Fibroblast of skin of abdomen (primary cell): ENCODE results near the gene MOB4.

Source experiments
- DNase-seq: peaks from one replicate; pipeline ENCODE4 v3.0.0-alpha.2; 2013

MOB4 gene

DNA sequence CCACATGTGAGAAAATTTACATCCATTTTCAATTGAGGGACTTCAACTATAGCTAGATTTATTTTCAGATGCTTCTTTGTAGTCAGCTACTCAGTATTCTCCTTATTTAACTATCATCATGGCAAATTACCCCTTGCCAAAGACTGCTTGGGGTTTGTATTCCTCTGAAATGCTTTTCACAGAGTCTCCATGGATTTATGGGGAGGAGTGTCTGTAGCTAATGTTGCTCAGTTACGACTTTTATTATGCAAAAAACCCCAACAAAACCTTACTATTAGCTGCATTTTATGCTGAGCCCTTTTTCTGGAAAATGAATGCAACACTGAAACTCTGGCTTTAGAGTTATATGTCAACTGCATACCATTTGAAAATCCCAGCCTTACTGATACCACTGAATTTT, 80.9 kb downstream of the MOB4 start:
- DNase-seq, result no peak

DNA sequence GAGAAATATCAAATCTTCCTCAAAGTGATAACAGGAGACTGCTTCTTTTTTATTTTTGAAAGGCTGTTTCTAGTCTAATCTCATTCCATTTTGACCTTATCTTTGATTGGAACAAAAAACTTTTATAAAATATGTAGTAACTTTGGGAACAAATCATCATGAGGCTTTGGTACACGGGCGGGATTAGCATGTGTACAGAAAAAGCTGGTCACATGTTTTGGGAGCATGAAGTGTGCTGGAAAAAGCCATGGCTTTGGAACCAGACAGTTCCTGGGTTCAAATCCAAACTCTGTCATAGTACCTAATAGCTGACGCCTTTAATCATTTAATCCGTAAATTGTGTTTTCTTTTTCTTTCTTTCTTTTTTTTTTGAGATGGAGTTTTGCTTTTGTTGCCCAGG, 81.3 kb downstream of the MOB4 start:
- no peak for DNase-seq

DNA sequence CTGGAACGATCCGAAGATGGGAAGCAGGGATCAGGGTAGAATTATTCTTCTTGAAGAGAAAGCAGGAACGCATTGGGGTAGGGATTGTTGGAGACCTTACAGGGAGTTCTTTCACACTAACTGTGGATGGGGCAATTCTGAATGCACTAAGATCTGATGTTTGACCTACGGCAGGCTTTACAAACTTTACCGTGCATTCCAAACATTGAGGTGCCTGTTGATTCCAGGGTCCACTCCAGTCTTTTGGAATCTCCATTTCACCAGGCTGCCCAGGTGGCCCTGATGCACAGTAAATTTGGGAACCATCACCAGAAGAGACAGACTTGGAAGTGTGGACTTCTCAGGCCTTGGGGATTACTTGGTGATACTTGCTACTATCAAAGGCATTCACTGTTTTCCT, 82.6 kb downstream of the MOB4 start:
- no peak for DNase-seq

DNA sequence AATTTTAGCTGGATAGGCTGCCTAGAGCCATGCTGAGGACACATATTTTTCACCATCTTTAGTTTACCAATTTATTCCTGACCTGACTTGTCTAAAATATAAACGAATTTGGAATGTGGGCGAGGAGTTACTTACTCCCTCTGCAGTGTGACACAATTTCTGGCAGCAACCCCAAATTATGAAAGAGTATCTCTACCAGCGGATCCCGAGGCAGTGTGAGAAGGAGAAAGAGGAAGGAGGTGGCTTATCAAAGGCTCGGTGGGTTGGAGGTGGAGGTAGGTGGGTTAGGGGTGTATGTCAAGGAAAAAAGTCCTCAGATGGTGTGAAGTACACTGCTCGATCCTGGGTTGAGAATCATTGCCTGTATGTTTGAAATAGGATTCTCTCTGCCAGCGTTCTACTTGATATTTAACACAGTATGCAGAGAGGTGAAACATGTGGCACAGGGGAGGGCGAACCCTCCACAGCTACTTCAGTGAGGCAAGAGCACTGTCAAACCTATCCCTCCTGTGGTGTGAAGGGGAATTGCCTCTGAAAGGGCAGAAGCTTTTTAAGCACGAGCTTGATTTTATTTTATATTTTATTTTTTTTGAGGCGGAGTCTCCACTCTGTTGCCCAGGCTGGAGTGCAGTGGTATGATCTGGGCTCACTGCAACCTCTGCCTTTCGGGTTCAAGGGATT, 83.6 kb downstream of the MOB4 start:
- DNase-seq, result peak; percentile 6

DNA sequence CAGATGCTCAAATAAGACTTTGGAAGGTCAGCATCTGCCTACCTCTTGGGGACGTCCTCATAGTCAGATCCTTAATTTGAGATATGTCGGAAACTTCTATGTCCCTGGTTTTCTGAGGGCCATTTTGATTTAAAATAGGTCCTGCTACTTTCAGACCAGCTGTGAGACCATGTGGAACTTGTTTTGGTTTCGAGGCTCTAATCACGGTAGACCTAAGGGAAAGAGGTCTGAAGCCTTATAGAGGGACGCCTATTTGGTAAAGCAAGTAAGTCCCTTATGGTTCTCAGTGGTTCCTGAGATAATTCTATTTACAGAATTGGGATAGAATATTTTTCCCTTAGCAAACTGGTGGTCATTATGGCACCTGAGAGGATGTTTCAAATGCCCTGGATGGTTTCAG, 84.4 kb downstream of the MOB4 start:
- DNase-seq, result no peak

DNA sequence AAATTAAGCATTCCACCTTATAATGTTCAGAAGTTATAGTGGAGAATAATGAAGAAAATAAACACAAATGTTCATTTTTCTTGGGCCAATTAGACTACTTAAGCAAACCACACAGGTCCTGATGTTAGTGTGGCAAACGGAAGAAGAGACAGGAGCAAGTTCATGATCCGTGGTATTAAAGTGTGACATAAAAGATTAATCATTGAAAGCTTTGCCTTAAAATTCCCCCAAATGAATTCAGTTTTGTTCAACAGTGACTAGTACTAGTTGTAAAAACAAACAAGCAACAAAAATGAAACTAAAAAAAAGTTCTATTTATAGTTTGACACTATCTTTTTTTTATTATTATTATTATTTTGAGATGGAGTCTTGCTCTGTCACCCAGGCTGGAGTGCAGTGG, 85.9 kb downstream of the MOB4 start:
- DNase-seq, result no peak
